ENCODE data around the gene ADCYAP1R1.

The ADCYAP1R1 gene

DNA sequence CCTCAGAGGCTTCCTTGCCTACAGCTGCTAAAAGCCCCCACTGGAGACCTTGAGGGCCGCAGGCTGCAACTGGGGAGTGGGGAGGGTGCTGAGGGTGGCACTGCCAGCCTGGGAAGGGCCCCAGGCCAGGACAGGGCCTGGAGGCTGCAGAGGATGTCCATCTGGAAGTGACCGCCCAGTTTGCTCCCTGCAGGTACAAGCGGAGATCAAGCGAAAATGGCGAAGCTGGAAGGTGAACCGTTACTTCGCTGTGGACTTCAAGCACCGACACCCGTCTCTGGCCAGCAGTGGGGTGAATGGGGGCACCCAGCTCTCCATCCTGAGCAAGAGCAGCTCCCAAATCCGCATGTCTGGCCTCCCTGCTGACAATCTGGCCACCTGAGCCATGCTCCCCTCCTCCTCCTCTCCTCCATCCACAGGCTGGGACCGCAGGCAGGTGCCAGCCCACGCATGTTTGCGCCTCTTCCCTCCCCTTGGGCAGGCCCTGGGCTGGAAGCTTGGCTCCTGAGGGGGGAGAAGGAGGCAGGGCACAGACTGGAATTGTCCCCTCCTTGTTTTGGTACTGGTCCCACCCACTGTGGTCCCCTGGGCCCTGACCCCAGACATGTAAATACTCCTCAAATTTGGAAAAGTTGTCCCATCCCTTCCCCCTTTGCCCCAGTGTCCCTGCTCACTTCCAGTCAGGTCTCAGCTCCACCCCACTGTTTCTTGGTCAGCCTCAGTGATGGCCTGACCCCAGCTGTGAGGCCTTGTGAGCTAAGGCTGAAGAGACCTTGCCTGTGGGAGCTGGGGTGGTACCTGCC lies 54.4 kb downstream of the ADCYAP1R1 start:
- DNase-seq: no peak

DNA sequence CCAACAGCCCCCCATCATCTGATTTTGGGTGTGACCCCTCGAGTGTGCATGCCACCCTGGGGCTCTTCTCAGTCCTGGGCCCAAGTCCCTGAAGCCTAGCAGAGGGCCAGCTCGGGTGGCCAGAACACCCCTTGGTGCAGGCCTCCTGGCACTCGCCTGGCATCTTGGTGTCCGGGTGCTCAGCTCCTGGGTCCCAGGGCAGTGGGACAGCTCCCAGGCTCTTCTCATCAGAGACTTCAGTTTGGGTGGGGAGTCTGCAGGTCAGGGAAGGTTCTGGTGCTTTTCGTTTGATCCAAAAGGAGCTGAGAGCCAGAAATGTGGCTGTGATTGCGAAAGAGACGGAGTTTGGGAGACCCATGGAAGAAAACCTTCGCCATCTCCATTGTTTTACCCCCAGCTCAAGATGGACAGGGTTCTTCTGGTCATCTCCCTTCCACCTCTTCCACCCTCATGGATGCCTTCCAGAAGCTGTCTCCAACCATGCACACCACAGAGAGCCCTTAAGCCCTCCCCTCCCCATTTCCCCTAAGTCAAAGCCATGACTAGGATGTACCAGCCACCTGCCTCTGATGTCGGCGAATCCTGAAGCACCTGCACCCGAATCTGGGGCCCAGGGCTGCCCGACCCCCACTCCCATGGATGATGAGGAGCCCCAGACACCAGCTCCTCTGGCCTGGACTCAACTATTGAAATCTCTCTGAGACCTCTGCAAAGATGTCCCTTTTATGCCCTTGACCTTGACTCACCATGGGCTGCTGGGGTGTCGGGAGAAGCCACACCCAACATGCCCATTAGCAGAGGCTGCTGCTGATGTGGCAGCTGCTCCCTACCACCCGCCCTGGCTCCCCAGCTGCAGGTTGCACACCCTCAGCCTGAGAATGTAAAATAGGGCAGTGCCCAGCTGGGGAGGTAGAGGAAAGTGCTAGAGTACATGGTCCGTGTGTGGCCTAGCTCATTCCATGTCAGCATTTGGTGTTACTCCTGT lies 55.3 kb downstream of the ADCYAP1R1 start:
- DNase-seq: no peak

DNA sequence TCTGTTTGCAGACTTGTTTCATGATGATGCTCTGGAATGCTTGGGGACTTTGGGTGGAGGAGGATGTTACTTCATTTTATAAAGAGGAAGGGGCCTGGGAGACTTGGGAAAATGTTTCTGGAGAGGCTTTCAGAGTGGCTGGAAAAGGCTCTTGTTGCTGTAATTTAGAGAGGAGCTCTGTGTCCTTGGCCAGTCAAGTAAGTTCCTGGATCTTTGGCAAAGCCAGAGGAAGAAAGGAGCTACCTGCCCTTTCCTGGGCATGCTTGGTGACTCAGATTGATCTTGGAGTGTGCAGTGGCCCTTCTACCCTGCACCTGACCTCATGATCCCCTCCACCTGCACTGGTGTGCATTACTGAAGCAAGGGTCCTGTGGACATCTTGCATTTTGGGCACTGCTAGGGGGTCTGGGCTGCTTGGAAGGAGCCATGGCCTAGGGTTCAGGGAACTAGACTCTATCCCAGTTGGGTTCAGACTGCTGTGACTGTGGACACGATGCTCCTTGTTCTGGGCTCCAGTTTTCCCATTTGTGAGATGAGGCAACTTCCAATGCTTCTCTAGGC lies 56.1 kb downstream of the ADCYAP1R1 start:
- no peak for DNase-seq

DNA sequence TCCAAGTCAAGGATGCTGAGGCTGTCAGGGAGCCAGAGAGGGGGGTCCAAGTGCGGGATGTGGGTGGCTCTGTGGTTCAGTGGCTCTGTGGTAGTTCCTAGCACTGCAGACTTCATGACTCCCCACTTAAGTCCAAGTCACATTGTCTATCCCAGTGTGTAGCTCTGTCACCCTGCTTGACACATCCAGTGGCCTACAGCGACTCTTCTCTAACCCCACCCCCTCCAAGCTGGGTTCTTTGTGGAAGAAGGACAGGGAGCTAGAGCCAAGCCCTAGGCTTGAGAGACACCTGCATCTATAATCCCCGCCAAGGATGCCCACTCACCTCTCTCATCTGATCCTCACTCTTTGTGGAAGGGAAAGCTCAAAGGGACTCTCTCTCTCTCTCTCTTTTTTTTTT lies 57.6 kb downstream of the ADCYAP1R1 start:
- no peak for DNase-seq

DNA sequence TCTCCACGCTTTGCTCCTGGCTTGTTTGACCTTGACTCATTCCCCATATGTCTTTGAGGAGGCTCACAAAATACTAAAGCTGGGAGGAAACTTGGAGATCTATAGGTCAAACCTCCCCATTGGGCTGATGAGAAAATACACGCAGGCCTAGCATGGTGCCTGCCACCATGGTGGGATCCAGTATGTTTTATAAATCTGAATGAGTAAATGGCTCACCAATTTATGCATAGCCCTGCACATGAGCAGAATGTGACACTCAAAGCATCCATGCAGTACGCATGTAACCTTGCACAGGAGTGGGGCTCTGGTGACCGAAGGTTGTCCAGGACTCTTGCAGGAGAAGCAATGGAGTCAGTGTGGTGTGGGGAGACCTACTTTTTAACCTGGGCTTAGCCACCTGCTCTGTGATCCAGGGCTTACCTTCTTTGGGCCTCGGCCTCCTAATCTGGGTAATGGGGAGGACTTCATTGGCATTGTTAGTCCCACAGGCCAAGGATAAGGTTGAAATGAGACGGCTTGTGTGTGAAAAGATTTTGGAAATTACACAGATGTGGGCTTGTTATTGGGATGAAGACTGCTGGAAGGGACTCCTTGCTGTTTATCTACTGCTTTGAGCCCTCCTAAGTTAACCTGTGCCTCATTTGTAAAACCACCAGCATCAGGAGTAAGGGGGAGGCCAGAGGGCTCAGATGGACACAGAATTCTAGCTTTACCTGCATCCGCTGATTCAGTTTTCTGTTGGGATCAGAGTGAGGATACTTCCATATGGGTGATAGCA lies 58.4 kb downstream of the ADCYAP1R1 start:
- DNase-seq: no peak

DNA sequence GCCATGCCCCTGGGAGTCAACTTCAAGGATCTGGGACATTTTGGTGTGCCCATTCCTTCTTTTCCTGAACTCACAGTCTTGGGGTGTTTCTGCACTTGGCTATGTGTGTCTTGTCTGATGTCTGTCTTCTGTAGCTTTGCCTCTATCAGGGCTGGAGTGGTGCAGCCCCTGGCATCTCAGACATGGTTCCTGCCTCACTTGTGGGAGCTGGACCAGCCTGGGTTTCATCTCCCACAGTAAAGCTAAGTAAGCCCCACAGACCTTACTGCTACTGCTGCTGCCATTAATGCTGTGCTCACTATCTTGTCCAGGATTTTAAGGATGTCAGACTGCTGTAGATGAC lies 59.0 kb downstream of the ADCYAP1R1 start:
- DNase-seq: no peak

DNA sequence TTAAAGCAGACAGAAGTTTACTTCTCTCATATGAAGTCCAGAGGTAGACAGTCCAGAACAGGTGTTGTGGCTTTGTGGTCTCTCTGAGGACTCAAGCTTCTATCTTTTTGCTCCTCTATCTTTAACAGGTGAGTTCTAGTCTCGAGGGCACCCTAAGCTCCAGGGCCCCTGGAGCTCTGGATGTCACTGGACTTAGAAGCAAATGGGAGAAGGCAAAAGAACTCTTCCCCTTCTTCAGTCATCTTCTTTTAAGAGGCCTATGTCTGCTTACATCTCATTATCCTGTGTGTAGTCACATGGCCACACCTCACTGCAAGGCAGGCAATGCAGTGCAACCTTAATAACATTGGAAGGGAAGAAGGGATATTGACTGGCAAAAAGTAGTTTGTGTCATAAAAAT lies 61.6 kb downstream of the ADCYAP1R1 start:
- DNase-seq: no peak

DNA sequence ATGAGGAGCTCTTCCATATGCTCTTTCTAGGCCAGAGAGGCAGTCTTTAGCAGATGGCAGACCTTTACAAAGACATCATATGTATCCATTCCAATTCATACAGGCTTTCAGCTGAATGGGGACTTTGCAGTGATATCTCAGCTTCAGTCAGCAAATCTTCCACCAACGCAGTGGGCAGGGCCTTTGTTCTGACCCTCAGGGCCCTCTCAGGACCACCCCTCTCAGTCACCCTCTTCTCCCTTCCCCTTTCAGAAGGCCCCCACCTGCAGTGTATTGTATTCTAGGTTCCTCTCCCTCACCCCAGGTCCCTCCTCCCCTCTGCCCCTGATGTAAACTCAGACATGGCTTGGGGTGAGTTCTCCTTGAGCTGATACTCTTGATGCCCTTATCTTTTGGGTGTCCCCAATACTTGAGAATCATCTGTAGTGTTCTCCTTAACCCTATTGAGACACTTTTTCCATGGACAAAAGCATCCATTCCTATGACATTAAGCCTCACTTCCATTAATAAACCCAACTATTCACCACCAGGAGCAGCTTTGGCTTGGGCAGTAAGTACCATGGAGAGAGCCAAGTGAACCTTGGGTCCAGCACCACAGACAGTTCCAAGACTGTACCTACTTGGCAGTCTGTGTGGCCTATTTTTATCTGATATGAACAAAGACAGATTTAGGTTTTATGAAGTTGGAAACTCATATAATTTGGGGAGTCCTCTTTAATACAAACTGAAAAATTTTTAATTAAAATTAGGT lies 62.7 kb downstream of the ADCYAP1R1 start:
- peak; percentile 53 for DNase-seq

DNA sequence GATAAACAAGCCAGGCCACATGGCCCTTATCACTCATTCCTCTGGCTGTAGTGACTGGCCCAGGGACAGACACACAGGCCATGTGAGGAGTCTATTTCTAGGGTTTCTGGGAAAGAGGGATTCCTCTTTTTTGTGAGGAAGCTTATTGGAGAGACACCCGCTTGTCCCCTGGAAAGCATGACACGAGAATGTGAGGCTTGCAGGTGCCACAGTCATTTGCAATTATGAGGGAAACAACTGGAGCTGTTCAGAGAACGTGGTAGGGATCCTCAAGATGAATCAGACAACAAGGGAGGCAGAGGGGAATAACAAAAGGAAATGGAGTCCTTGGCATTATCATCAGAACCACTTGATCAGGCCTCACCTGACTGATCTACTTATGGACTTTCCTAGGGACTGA lies 64.5 kb downstream of the ADCYAP1R1 start:
- DNase-seq: no peak

DNA sequence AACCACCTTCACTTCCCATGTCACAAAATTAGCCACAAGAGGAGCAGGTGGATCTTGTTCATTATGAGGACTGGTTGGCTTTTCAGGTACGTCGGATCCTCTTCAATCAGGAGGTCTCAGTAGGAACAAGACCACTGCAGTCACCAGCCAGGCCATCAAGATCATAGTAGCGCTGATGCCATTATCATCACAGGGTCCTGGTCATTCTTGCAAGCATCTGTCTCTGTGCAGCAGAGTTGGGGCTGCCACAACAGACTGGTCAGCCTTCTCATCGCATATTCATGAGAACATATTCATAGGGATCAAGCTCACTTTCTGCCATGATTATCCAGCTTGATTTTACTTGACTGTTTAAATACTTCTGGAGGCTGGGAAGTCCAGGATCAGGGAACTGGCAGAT lies 67.1 kb downstream of the ADCYAP1R1 start:
- DNase-seq: no peak

DNA sequence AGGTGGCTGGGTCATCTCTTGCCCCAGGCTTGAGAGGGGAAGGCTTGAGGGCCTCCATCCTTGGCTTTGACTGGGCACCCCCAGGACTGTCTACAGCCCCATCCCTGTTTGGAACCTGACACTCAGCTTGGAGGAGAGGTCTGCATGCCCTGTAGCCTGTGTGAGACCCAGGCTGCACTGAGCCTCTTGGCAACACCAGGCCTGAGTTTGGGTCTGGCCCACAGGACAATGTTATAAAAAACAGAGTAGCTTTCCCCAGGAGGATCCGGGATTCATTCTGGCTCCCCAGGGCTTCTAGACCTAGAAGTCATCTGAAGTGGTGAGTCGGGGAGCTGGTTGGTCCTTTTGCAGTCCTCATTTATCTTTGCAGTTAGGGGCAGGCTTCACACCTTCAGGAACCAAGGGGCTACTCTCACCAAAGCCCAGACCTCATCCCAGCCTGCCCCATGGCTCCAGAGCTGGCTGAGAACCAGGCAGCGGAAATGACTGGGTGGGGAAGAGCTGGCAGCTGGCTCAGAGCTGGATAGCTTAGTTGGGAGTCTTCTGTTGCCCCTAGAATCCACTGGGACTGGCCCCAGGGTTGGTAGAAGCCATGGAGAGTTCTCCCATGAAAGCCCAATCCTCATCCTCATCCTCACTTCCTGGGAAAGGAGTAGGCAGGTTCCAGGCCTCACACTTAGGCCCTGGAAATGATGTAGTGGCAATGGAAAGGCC lies 68.8 kb downstream of the ADCYAP1R1 start:
- DNase-seq: no peak

DNA sequence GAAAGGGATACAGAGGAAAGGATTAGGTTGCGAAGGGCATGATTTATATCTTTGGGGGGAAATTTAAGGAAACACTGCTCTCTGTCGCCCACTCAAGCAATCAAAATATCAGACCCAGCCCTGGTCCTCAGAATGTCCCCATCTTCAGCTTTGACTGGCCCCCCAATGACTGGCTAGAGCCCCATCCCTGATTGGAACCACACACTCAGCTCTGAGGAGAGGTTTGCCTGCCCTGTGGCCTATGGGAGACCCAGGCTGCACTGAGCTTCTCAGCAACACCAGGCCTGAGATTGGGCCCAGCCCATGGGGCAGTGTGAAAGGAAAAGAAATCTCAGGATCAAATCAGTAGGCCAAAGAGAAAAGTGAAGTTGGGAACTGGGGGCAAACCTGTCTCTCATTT lies 69.5 kb downstream of the ADCYAP1R1 start:
- DNase-seq: no peak

DNA sequence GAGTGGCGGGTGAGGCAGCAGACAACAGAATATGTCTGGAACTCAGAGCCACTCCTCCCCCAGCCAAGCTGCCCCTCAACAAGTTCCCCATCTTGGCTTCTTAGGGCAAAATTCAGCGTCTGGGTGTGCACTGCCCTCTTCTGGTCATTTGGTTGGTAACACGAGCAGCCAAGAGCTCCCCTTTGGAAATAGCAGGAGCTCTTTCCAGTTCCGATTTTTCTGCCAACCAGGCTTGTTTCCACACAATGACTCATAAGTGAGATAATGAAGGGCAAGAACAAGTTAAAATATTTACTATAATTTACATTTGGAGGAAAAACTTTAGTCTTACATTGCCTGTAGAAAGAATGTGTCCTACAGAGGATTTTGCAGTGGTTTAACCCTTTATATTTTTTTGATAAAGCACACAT lies 70.5 kb downstream of the ADCYAP1R1 start:
- DNase-seq: peak; percentile 78

DNA sequence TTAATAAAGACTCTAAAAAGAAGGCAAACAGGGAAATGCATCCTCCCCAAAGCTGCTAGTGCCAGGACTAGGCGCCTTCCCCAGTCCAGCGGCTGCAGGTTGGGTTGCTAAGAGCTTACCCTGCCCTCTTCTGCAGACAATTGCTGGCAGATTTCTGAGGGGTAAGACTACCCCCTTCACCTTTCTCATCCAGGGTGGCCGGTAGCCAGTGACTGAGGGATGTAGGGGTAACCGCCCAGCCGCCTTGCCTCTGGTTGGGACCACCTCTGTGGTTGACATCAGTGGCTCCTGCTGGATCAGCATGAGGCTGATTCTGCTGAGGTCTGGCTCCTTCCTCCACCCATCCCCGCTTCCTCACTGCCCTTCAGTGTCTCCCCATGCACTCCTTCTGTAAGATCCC lies 71.2 kb downstream of the ADCYAP1R1 start:
- DNase-seq: no peak

DNA sequence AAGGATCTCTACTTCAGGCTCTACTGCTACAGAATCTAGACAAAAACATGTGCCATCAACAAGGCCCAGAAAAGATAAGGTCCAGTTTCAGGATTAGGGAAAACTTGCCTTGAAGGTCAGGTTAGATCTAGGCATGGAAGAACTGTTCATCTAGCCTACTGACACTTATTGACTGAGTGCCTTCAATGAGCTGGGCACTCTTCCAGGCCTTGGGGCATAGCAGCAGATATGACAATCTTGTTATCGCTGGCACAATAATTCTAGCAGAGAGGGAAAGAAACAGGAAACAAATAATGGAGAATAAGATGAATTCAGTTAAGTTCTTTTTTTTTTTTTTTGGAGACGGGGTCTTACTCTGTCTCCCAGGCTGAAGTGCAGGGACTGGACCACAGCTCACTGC lies 71.6 kb downstream of the ADCYAP1R1 start:
- DNase-seq: no peak

DNA sequence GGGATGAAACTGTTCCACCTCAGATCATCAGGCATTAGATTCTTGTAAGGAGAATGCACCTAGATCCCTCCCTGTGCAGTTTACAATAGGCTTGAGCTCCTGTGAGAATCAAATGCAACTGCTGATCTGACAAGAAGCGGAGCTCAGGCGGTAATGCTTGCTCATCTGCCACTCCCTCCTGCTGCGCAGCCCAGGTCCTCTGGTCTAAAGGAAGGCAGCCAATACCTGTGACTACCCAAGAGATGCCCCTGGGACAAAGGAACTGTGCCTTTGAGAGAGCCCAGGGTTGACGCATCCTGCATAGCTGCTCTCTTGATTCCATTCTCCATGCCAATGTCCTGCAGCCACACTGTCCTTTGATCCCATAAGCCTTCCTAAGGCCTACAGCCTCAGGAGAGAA lies 73.1 kb downstream of the ADCYAP1R1 start:
- DNase-seq: no peak

DNA sequence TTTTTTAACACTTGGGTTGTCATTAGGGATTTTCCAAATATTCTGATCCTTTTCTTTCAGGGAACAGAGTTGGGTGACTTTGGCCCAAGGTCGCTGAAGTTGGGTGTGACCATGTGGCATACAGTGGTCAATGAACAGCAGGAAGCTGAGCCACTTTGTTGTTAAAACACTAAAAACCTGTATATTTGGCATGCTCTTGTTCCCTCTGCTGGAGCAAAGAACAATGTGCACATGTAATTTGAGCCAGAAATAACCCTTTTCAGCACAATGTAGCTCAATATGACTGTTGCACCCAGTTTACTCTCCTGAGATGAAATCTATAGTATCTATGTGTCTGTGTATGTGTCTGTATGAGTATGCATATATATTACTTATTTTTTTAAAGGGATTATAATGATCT lies 74.9 kb downstream of the ADCYAP1R1 start:
- DNase-seq: peak; percentile 9

DNA sequence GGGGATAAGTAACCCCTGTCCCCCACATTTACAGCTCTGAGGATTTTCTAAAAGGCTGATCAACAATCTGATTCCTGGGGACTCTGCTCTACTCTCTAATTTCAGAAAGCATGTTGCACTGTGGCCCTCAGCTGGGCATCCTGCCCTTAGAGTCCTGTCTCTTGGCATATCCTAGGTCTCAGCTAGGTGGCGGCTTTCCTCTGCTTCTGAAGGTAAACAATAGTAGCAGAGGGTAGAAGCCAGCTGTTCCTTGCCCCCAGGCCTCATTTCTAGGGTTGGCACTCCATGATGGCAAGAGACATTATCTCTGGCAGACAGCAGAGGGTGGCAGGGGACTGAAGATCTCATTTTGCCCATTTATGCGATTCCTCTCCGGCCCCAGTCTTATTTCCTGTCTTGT lies 77.0 kb downstream of the ADCYAP1R1 start:
- no peak for DNase-seq

DNA sequence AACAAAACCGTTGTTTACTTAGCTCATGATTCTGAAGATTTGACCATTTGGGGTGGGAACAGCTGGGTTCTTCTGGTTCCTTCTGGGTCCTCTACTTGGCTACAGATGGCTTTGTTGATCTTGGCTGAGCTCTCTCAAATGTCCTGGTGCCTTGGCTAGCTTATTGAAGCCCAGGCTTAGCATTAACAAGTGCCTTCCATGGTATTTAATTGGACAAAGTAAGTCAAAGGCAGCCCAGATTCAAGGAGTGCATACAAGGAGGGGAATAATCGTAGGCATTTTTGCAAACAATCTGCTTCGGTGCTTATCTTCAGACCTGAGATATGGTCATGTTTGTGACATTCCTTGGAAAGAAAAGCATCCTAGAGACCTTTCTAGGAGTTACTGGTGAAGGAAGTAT lies 81.4 kb downstream of the ADCYAP1R1 start:
- no peak for DNase-seq

DNA sequence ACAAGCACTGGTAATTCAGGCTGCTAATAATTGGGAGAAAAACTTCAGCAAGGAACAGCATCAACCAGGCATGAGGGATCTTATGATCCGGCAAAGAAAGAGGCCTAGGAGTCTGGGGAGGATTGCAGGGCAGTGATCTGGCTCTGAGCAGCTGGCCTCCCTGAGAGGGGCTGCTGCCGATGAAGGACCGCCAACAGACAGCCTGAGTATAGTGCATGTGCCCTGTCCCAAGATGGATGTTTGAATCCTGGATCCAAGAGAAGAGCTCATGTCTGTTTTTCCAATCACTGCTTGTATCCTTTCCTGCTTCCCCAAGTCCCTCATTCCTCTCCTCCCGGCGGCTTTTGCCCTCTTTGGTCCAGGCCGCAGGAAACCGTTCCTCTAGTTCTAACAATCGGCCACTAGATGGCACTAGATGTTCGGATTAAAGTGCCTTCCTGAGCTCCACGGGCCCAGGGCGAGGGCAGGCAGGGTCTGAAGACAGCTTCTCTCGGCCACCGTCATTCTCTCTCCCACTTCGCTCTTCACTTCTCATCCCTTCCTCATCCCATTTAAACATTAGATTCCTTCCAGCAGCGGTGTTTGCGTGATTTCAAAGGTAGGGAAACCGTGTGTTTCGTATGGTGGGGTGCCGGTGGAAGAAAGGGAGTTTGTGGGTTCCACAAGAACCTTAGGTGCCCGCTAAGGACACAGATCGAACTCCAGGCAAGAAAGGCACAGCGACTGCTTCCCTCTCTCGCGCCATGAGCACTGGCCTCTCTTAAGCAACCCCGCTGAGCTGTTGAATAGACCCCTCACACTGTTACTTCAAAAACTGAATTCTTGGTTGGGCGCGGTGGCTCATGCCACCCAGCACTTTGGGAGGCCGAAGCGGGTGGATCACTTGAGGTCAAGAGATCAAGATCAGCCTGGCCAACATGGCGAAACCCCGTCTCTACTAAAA lies 82.4 kb downstream of the ADCYAP1R1 start:
- DNase-seq: peak; percentile 73

Measured in fibroblast of skin of back (primary cell).